Stimulated activated naive CD4-positive, alpha-beta T cell (primary cell): ENCODE results near the gene KRT12.

ENCODE experiments used
- DNase-seq, 6 experiments: peaks; one replicate each; lab custom pipeline; 2025; lab: John Stamatoyannopoulos, UW

The KRT12 gene

GRCh38 chr17:40843242-40843641, 23.8 kb downstream of the KRT12 start:
- DNase-seq, result no peak

DNA sequence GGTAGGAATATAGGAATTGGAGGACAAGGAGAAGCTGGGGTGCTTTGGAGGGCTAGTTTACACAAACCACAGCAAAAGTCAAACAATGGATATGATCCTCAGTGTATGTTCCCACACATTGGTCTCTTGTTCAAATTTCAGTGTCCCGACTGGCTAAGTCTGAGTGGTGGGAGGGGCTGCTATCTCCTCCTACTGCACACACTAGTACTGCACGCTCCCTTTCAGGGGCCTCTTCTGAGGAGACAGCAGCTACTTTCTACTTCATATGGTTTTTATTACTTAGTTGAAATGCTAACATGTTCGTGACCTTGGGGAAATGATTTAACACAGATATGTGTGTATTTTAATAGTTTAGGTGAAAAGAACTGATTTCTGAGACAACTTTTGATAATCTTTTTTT, 25.8 kb downstream of the KRT12 start:
- DNase-seq, result no peak

GRCh38 chr17:40839194-40839593, 27.8 kb downstream of the KRT12 start:
- DNase-seq, result no peak

GRCh38 chr17:40836020-40836419, 31.0 kb downstream of the KRT12 start:
- DNase-seq, result no peak

- no peak for DNase-seq
Measured at GRCh38 chr17:40833882-40834281, 33.1 kb downstream of the KRT12 start.

DNA sequence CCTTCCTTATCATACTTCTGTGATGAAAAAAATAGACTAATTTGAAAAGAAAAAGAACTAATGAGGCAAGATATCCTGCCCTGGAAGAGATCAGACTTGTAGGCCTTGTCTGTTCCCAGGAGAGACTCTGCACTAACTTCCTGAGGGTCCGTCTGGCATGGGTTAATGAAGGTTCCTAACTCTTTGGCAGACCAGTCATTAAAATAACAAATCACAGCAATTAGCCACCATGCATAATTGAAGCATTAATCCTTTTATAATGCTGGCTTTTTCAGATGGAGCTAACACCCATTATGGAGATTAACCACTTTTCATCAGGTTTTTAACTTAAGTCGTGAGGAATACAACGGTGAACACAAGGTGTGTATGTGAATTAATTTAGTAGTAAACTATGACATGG, 34.2 kb downstream of the KRT12 start:
- no peak for DNase-seq

DNA sequence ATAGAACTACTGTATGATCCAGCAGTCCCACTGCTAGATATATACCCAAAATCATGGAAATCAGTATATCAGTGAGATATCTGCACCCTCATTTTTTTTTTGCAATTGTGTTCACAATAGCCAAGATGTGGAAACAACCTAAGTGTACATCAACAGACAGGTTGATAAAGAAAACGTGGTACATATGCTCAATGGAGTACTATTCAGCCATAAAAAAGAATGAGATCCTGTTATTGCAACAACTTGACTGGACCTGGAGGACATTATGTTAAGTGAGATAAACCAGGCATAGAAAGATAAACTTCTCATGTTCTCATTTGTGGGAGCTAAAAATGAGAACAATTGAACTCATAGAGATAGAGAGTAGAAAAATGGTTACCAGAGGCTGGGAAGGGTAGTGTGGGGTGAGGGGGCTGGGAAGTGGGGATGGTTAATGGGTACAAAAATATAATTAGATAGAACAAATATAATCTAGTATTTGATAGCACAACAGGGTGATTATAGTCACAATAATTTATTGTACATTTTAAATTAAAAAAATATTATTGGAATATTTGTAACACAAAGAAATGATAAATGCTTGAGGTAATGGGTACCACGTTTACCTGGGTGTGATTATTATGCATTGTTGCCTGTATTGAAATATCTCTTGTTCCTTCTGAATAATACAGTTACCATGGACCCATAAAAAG, 36.8 kb downstream of the KRT12 start:
- no peak for DNase-seq

DNA sequence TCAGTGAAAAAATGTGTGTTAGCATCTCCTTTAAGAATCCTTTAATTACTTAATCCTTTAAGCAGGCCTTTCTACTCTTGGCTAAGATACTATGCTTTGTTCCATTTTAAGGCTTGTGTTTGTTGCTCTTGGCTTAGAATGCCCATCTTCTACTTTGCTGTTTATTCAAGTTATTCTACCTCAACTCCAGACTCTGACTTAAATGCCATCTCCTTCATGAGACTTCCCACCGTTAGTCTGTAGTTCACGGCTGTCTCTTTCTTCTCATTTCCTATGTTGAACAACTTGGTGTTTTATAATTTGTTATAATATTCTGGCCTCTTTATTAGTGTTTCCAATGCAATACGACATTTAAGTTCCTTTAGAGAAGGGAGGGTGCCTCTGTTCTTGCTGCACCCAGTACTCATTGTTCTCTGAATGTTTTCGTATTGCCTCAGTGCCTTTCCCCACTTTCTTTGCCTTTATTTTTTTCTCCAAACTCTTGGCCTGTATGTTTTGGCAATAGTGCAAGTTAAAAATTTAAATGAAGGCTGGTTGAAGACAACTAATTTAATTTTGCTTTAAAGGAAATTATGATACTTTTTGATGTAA, 38.5 kb downstream of the KRT12 start:
- DNase-seq, result no peak

DNA sequence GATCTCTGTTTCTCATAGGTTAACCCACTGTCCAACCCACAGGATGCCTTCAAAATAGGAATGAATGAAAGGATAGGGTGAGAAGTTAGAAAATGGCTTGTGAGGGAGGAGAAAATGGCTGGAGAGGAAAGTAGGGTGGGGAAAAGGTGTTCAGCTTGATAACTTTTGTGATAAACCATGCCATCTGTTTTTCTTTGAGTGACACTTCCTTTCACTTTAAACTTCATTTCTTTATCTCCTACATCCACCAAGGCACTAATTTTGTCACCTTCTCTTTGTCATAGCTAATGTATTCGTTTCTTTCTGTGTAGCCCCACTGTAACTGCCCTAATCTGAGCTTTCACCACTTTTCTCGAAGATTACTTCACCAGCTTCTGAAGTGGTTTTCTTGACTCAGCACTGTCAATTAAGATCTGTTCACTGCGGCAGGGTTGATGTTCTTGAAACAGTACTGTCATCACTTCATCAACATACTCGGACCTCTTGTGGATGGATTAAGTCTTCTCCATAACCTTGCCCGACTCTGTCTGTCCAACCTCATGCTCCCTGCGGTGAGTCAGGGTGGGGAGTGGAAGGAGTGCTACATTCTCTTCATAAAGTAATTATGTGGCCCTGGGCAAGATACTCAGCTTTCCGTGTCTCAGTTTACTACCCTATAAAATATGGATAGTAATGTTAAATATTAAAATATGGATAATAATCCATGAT, 39.1 kb downstream of the KRT12 start:
- DNase-seq, result no peak

DNA sequence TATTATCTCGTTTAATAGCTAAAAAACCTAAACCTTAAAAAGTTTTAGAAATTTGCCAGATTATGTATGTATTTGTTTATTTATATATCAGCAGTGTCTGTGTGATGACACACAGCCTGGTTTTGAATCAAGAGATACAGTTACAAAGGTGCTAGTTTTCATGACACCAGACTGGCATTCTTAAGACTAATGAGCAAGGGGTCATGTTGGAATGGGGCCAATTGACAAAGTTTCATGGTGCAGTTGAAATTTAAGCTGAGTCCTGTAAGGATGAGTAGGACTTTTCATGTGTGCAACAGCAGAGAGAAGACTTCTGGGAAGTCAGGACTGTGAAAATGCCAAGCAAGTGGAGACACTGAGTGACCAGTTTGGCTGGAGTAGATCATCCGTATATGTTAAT, 41.4 kb downstream of the KRT12 start:
- DNase-seq, result no peak

GRCh38 chr17:40824015-40824832, 42.8 kb downstream of the KRT12 start:
- DNase-seq, result no peak

DNA sequence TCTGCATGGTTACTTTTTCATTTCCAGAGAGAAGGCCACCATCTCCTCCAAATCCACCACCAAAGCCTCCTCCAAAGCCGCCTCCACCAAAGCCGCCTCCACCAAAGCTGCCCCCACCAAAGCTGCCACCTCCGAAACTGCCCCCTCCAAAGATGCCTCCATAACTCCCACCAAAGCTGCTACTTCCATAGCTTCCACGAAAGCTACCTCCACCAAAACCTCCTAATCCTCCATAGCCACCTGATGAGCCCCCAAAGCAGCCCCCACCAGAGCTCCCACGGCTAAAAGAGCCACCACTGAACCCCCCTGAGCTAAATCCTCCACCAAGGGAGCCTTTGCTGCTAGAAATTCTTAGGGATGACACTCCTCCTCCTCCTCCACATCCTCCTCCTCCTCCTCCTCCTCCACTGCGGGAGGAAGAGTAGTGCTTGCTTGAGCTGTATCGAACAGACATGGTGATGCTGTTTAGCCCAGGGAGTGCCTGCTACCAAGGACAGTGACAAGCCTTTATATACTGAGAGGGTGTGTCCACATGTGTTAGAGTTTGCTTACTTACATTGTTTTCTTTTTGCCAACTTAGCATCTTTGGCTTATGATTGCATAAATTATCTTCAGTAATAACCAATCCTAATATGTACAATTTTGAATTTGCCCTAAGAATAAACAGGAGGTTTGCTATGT, 44.8 kb downstream of the KRT12 start, which contains the start of gene KRT10:
Gene KRT10, minus strand, starts transcription at position 483 of the 681 bp plus-strand sequence. Its CDS starts 29 bp downstream, at position 454.
- no peak for DNase-seq

- no peak for DNase-seq
Measured at GRCh38 chr17:40821536-40821935, 45.5 kb downstream of the KRT12 start.

DNA sequence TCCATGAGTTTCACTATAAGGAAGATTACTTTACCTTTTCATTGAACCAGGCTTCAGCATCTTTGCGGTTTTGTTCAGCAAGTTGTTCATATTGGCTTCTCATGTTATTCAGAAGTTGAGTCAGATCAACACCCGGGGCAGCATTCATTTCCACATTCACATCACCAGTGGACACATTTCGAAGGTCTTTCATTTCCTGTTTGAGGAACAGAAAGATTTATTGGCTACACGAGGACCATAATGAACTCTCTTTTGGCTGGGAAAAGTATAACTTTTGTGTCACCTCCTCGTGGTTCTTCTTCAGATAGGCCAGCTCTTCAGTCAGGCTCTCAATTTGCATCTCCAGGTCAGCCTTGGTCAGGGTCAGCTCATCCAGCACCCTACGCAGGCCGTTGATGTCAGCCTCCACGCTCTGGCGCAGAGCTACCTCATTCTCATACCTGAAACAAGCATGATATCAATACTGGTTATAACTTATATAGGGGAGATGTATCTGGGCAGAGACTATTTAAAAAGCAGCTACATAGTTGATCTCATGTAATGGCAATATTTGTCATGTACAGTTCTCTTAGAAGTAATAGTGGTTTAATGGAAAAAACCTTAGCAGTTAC, 46.7 kb downstream of the KRT12 start:
- DNase-seq, result no peak

- no peak for DNase-seq
Measured at GRCh38 chr17:40819528-40820125, 47.4 kb downstream of the KRT12 start.

- DNase-seq, result peak; percentile 75 to 87 (median 79)
Measured at GRCh38 chr17:40818733-40819527, 48.1 kb downstream of the KRT12 start.

DNA sequence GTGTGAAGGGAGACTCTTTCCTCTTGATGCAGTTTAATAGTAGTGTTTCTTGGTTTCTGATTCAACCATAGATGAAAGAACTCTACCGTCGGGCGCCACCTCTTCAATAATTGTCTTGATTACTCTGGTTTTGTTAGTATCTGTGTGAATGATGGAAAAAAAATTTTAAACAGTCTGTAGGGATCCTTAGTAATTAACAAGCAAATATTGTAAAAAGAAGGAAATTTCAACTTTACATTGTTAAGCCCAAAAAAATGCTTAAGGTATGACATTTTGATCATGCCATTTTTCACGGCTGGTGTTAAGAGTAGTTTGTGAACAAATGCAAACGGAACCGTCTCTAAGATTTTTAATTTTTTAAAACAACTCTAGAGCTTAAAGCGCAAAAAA, 48.7 kb downstream of the KRT12 start:
- no peak for DNase-seq

- no peak for DNase-seq
Measured at GRCh38 chr17:40817103-40817682, 49.8 kb downstream of the KRT12 start.

DNA sequence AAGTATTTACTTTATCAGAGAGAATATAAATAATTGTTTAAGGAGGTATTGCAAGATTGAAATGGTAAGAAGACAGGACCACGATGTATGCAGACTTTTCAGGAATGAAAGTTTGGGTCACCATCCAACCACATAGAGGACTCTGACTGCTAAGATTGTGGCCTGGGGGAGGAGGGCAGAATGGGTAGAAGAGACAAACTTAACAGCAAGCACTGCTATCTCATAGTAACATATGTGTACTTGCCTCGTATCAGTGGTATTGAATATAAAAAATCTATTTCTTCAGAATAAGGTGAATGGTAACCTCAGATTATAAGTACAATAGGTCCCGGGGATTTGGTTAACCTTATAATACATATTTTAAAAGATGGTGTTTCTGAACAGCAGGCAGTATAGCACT, 50.5 kb downstream of the KRT12 start:
- DNase-seq, result no peak

- DNase-seq, result no peak
Measured at GRCh38 chr17:40815381-40815780, 51.6 kb downstream of the KRT12 start.
